WTC11 (cell line): ENCODE results near the gene ING5. TPM values are rescaled to one million over a fixed set of nuclear protein-coding genes. Genes with fewer than 3 reads are reported as not detected.

Experiments used
- ATAC-seq: fragments of 200-7000 bp; cut with Tn5 transposase; 2 replicates; pipeline ENCODE4 v1.10.0; 2021; ENCODE audit warnings: mild to moderate bottlenecking, moderate library complexity
- CTCF ChIA-PET: fragments of 300-600 bp; sonication (Branson Sonifier 250); formaldehyde crosslinking; loops from one replicate; lab custom pipeline; 2021; ENCODE audit warnings: antibody characterized with exemption; lab: Charles Lee
- POLR2A ChIA-PET: fragments of 350-600 bp; sonication (Branson Sonifier 250); formaldehyde crosslinking; loops from one replicate; lab custom pipeline; 2021; ENCODE audit warnings: antibody characterized with exemption; lab: Charles Lee
- DNase-seq: peaks from one replicate; pipeline ENCODE4 v3.0.0; 2021; ENCODE audit warnings: low spot score
- H3K27ac Mint-ChIP-seq: 2 replicates; pipeline ENCODE4 v1.8.0; 2021; ENCODE audit warnings: mixed read lengths
- H3K27me3 Mint-ChIP-seq: 2 replicates; pipeline ENCODE4 v1.8.0; 2021; ENCODE audit warnings: low read depth, mild to moderate bottlenecking, moderate library complexity, mixed read lengths
- H3K36me3 Mint-ChIP-seq: 2 replicates; pipeline ENCODE4 v1.8.0; 2021; ENCODE audit warnings: mixed read lengths
- H3K4me1 Mint-ChIP-seq: 2 replicates; pipeline ENCODE4 v1.8.0; 2022; ENCODE audit warnings: mixed read lengths
- H3K4me3 Mint-ChIP-seq: 2 replicates; pipeline ENCODE4 v1.8.0; 2021; ENCODE audit warnings: mild to moderate bottlenecking, moderate library complexity, mixed read lengths
- H3K9me3 Mint-ChIP-seq: 2 replicates; pipeline ENCODE4 v1.8.0; 2021; ENCODE audit warnings: mixed read lengths
- ATF6 ChIP-seq: sonication (generic); formaldehyde crosslinking; IDR thresholded peaks from 2 replicates; pipeline ENCODE4 v1.8.1; 2023; ENCODE audit warnings: mild to moderate bottlenecking, missing genetic modification reagents
- FOXJ3 ChIP-seq: sonication (generic); formaldehyde crosslinking; IDR thresholded peaks from 2 replicates; pipeline ENCODE4 v1.9.0; 2021; ENCODE audit warnings: missing genetic modification reagents, mild to moderate bottlenecking, borderline replicate concordance
- GRHL2 ChIP-seq: fragments of 250-450 bp; sonication (Bioruptor Pico); IDR thresholded peaks from 2 replicates; pipeline ENCODE4 v1.8.0; 2022; ENCODE audit warnings: mild to moderate bottlenecking, moderate library complexity; ENCODE audit not compliant: insufficient replicate concordance, severe bottlenecking
- JAZF1 ChIP-seq: fragments of 250-450 bp; sonication (Bioruptor Pico); IDR thresholded peaks from 2 replicates; pipeline ENCODE4 v1.9.0; 2021; ENCODE audit warnings: moderate library complexity, mild to moderate bottlenecking, inconsistent platforms
- JUN ChIP-seq: sonication (generic); formaldehyde crosslinking; IDR thresholded peaks from 2 replicates; pipeline ENCODE4 v1.8.0; 2023; ENCODE audit warnings: mild to moderate bottlenecking, missing genetic modification reagents
- NFYB ChIP-seq: sonication (generic); formaldehyde crosslinking; conservative IDR thresholded peaks from 2 replicates; pipeline ENCODE4 v1.8.0; 2022; ENCODE audit warnings: low read depth, missing genetic modification reagents
- NR1H2 ChIP-seq: sonication (generic); formaldehyde crosslinking; IDR thresholded peaks from 2 replicates; pipeline ENCODE4 v1.9.0; 2021; ENCODE audit warnings: mild to moderate bottlenecking, moderate library complexity, missing genetic modification reagents
- PRDM15 ChIP-seq: sonication (generic); formaldehyde crosslinking; IDR thresholded peaks from 2 replicates; pipeline ENCODE4 v1.8.0; 2022; ENCODE audit warnings: missing genetic modification reagents
- RELA ChIP-seq: sonication (generic); formaldehyde crosslinking; IDR thresholded peaks from 2 replicates; pipeline ENCODE4 v1.8.1; 2022; ENCODE audit warnings: missing genetic modification reagents, mild to moderate bottlenecking, borderline replicate concordance
- TCF7 ChIP-seq: sonication (generic); formaldehyde crosslinking; IDR thresholded peaks from 2 replicates; pipeline ENCODE4 v1.8.0; 2022; ENCODE audit warnings: mild to moderate bottlenecking, low read depth, missing genetic modification reagents, moderate library complexity
- ZBTB21 ChIP-seq: sonication (generic); formaldehyde crosslinking; IDR thresholded peaks from 2 replicates; pipeline ENCODE4 v1.8.1; 2023; ENCODE audit warnings: mild to moderate bottlenecking, missing genetic modification reagents, borderline replicate concordance
- ZMAT4 ChIP-seq: fragments of 250-450 bp; sonication (Bioruptor Pico); IDR thresholded peaks from 2 replicates; pipeline ENCODE4 v1.9.0; 2021; ENCODE audit warnings: mild to moderate bottlenecking
- ZNF396 ChIP-seq: fragments of 250-450 bp; sonication (Bioruptor Pico); IDR thresholded peaks from 2 replicates; pipeline ENCODE4 v1.8.0; 2021; ENCODE audit warnings: mild to moderate bottlenecking, moderate library complexity, borderline replicate concordance
- ZNF532 ChIP-seq: fragments of 250-450 bp; sonication (Bioruptor Pico); IDR thresholded peaks from 2 replicates; pipeline ENCODE4 v1.9.0; 2021; ENCODE audit warnings: mild to moderate bottlenecking, borderline replicate concordance
- total RNA-seq: library from RNA; stranded (reverse); gene quantifications from 3 replicates; pipeline ENCODE4 v1.2.3, GENCODE V29; 2021

Gene ING5
- total RNA-seq, 1 experiment from 2014 or later, result 43.1 TPM

GRCh38 chr2:241768850-241769249 is 67.0 kb downstream of the ING5 start (continued):
- no peak for TF ChIP-seq JUN (CRISPR knock-in tag)

GRCh38 chr2:241769819-241770184 is 68.0 kb downstream of the ING5 start:
- Mint-ChIP-seq H3K9me3 (no peaks in the 10 kb centered on the region), H3K27me3 (no peaks in the 10 kb centered on the region), H3K4me1 (peaks cover 12% of the 10 kb centered on the region), H3K36me3 (no peaks in the 10 kb centered on the region), H3K4me3 (no peak overlapping the region), H3K27ac (no peak overlapping the region)
- CTCF ChIA-PET, result no interaction called here
- ATAC-seq (no peak), DNase-seq (no peak)
- TF ChIP-seq ZNF396 (CRISPR knock-in tag) (no peak), ZMAT4 (no peak), ZBTB21 (CRISPR knock-in tag) (no peak), NFYB (CRISPR knock-in tag) (no peak), ATF6 (CRISPR knock-in tag) (no peak), TCF7 (CRISPR knock-in tag) (no peak), GRHL2 (no peak), RELA (CRISPR knock-in tag) (no peak), FOXJ3 (CRISPR knock-in tag) (no peak), ZNF532 (CRISPR knock-in tag) (no peak), NR1H2 (CRISPR knock-in tag) (no peak), PRDM15 (no peak), JAZF1 (no peak)
- POLR2A ChIA-PET, result no interaction called here
